SK-N-MC (cell line): ENCODE results near the gene CHMP4A.

Experiments used
- EZH2 ChIP-seq: fragments of 200-600 bp; sonication (generic); IDR thresholded peaks from one replicate; pipeline ENCODE4 v1.6.1; 2017; ENCODE audit warnings: antibody characterized with exemption
- FOXP2 ChIP-seq: optimal IDR thresholded peaks from 2 replicates; pipeline ENCODE3; 2011; ENCODE audit warnings: mild to moderate bottlenecking, moderate library complexity; ENCODE audit not compliant: insufficient read depth; ENCODE audit errors: extremely low read length, control extremely low read depth
- POLR2AphosphoS5 ChIP-seq: IDR thresholded peaks from 2 replicates; pipeline ENCODE4 v1.6.1; 2012; ENCODE audit warnings: mild to moderate bottlenecking, low read depth, low read length, borderline replicate concordance

- TF ChIP-seq FOXP2: no peak
- TF ChIP-seq EZH2: no peak
- no peak for TF ChIP-seq POLR2AphosphoS5
These were observed 34.7 kb downstream of the CHMP4A start for GRCh38 chr14:24178399-24179178.
